Measurements from ENCODE around the gene LSP1. TPM values are rescaled to one million over a fixed set of nuclear protein-coding genes. Genes with fewer than 3 reads are reported as not detected.

The LSP1 gene
- total and polyA plus RNA-seq, 2 of the 13 experiments (the other 11 are each of a cell fraction or from before 2014, with no cell fraction given) = 0.59 to 1.00 TPM

DNA sequence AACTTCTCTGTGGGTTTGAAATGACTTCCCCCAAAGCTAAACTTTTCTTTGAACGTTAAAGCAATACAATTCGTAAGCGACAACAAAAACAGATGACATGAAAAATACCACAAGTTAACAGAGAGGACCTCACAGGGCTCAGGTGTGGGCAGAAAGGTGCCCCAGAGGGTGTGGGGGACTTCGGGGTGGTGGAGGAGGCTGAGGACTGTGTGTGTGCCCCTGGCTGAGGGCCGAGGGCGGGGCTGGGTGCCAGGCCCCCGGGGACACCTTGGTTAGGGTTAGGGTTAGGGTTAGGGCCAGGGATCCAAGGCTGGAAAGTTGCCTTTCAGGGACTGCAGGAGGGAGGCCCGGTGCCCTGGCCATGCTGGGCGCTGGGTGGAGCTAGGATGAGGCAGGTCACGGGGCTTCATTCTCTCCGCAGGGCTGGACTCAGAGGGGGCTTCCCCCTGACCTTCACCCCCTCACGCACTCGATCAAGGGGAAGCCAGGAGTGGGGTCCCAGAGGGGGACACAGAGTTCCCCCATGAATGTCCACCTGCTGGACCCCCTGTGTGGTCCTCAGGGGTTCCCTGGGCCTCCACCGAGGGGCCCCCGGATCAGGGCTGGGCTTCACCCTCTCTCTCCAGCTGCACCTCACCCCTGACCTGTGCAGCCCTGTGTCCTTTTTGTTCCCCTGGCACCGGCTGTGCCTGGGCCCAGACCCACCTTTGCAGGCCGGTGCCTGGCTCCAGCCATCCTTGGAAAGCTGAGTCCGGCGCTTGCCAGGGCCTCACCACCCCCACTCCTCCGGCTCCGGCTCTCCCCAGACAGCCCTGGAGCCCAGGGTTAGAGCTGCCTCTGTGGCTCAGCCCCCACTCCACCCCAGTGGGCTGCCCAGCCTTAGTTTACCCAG lies 7.1 kb upstream of the LSP1 start:
- no peak overlapping the region for H3K9ac ChIP-seq (ENCODE audit: insufficient read depth, low read depth, low read length)
- intact Hi-C loops (cut with micrococcal nuclease; ENCODE audit: unreplicated experiment) (no loop called here), in situ Hi-C loops (cut with HindIII; ENCODE audit: extremely low pct_ligation_motif_present, low pct_unique_long_range_greater_than_20kb) (no loop called here)
- FAIRE-seq (no peak), DNase-seq (ENCODE audit: low spot score) (no peak), ATAC-seq (no peak)
- no peaks in the 10 kb centered on the region for H4K20me1 ChIP-seq (ENCODE audit: insufficient read depth, low read length)
- TF ChIP-seq ZNF772 (CRISPR knock-in tag; IDR thresholded peaks at IDR 0.05) = no peak
- TF ChIP-seq AFF4 (CRISPR knock-in tag; IDR thresholded peaks at IDR 0.05) = no peak
- TF ChIP-seq HOXA9 (CRISPR knock-in tag; IDR thresholded peaks at IDR 0.05; ENCODE audit: borderline replicate concordance) = no peak
- peak; percentile 65; the same call in 1 of the 2 replicates for TF ChIP-seq HNRNPL (IDR thresholded peaks at IDR 0.05; ENCODE audit: low read depth, low read length)
- TF ChIP-seq, protein P1, sequence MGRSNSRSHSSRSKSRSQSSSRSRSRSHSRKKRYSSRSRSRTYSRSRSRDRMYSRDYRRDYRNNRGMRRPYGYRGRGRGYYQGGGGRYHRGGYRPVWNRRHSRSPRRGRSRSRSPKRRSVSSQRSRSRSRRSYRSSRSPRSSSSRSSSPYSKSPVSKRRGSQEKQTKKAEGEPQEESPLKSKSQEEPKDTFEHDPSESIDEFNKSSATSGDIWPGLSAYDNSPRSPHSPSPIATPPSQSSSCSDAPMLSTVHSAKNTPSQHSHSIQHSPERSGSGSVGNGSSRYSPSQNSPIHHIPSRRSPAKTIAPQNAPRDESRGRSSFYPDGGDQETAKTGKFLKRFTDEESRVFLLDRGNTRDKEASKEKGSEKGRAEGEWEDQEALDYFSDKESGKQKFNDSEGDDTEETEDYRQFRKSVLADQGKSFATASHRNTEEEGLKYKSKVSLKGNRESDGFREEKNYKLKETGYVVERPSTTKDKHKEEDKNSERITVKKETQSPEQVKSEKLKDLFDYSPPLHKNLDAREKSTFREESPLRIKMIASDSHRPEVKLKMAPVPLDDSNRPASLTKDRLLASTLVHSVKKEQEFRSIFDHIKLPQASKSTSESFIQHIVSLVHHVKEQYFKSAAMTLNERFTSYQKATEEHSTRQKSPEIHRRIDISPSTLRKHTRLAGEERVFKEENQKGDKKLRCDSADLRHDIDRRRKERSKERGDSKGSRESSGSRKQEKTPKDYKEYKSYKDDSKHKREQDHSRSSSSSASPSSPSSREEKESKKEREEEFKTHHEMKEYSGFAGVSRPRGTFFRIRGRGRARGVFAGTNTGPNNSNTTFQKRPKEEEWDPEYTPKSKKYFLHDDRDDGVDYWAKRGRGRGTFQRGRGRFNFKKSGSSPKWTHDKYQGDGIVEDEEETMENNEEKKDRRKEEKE (IDR thresholded peaks at IDR 0.05) = no peak
- TF ChIP-seq, protein P2, sequence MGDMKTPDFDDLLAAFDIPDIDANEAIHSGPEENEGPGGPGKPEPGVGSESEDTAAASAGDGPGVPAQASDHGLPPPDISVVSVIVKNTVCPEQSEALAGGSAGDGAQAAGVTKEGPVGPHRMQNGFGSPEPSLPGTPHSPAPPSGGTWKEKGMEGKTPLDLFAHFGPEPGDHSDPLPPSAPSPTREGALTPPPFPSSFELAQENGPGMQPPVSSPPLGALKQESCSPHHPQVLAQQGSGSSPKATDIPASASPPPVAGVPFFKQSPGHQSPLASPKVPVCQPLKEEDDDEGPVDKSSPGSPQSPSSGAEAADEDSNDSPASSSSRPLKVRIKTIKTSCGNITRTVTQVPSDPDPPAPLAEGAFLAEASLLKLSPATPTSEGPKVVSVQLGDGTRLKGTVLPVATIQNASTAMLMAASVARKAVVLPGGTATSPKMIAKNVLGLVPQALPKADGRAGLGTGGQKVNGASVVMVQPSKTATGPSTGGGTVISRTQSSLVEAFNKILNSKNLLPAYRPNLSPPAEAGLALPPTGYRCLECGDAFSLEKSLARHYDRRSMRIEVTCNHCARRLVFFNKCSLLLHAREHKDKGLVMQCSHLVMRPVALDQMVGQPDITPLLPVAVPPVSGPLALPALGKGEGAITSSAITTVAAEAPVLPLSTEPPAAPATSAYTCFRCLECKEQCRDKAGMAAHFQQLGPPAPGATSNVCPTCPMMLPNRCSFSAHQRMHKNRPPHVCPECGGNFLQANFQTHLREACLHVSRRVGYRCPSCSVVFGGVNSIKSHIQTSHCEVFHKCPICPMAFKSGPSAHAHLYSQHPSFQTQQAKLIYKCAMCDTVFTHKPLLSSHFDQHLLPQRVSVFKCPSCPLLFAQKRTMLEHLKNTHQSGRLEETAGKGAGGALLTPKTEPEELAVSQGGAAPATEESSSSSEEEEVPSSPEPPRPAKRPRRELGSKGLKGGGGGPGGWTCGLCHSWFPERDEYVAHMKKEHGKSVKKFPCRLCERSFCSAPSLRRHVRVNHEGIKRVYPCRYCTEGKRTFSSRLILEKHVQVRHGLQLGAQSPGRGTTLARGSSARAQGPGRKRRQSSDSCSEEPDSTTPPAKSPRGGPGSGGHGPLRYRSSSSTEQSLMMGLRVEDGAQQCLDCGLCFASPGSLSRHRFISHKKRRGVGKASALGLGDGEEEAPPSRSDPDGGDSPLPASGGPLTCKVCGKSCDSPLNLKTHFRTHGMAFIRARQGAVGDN (CRISPR knock-in tag; IDR thresholded peaks at IDR 0.05) = peak; percentile 51
- no peaks in the 10 kb centered on the region for H3K79me2 ChIP-seq (ENCODE audit: insufficient read depth, low read length)
- no peak overlapping the region for H3K27ac ChIP-seq (ENCODE audit: extremely low read length, insufficient read depth, low read length)
- no peak overlapping the region for H3K4me3 ChIP-seq (replicated peaks in 1 of 3; ENCODE audit: insufficient read depth in 1 of 3, low read depth in 2 of 3, low read length in 3 of 3)
- peaks cover 15 to 60% of the 10 kb centered on the region in 2 experiments for H3K27me3 ChIP-seq (ENCODE audit: control insufficient read depth in 1 of 2, insufficient read depth in 2 of 2, low read length in 2 of 2)
- H3K9me3 ChIP-seq (ENCODE audit: low read length) = no peaks in the 10 kb centered on the region
- H2AFZ ChIP-seq (ENCODE audit: low read length) = no peak overlapping the region
- H3K4me1 ChIP-seq (ENCODE audit: insufficient read depth, low read length) = peaks cover 51% of the 10 kb centered on the region
- CTCF ChIA-PET (ENCODE audit: low intra/inter-chr PET ratio, low total read pairs) = no interaction called here
- POLR2A ChIA-PET = no interaction called here
- BruUV-seq (replicated peaks) = no TSS peak
- H3K4me2 ChIP-seq (ENCODE audit: low read depth, low read length) = no peak overlapping the region
- no peaks in the 10 kb centered on the region for H3K36me3 ChIP-seq (replicated peaks in 1 of 2; ENCODE audit: control insufficient read depth in 1 of 2, insufficient read depth in 2 of 2, low read length in 2 of 2)
- 64% methylated on average over 11 of the region's 21 CpGs for WGBS (ENCODE audit: low lambda C conversion rate)

All from HepG2 (cell line).